ENCODE data around the gene TNIP1.

- no peak for TF ChIP-seq CTCF (IDR thresholded peaks at IDR 0.05 in 4 of 5, conservative IDR thresholded peaks at IDR 0.05 in 1 of 5)
- no peak for TF ChIP-seq POLR2A (IDR thresholded peaks at IDR 0.05)
These were observed 42.0 kb upstream of the TNIP1 start for GRCh38 chr5:151122828-151123227.

All from gastrocnemius medialis (tissue), 4 donors.